T-cell (primary cell): Measurements from ENCODE around the gene NFE2. TPM values are rescaled to one million over a fixed set of nuclear protein-coding genes. Genes with fewer than 3 reads are reported as not detected.
A peak's percentile ranks its signal among the peaks of the same experiment; 100 is the strongest.
"Not testable (repeated sequence)": the region's sequence is repeated elsewhere in the genome, so short reads cannot be mapped to it uniquely, and the experiment has no call there.

Experiments used
- ATAC-seq, 4 experiments: fragments of 200-7000 bp in 3 of 4; fragments of 150-1000 bp in 1 of 4; cut with Tn5 transposase; replicated peaks in 1 of 4; 1 replicate in 3 of 4; 2 replicates in 1 of 4; pipeline ENCODE4 v1.10.0; 2021; ENCODE audit warnings: moderate library complexity in 3 of 4, mild to moderate bottlenecking in 2 of 4, moderate number of reproducible peaks in 1 of 4
- CTCF ChIA-PET, 2 donors: fragments of 300-600 bp; sonication (Branson Sonifier 250); formaldehyde crosslinking; loops; one replicate each; lab custom pipeline; 2022; ENCODE audit warnings: antibody characterized with exemption in 2 of 2; lab: Charles Lee
- POLR2A ChIA-PET, 2 donors: fragments of 300-600 bp; sonication (Branson Sonifier 250); formaldehyde crosslinking; loops; one replicate each; lab custom pipeline; 2022; ENCODE audit warnings: antibody characterized with exemption in 2 of 2; lab: Charles Lee
- DNase-seq, 35 experiments: peaks; one replicate each; pipeline versions ENCODE4 v3.0.0 to v3.0.0-alpha.2; 2013 to 2023
- H3K27ac ChIP-seq: one replicate; pipeline ENCODE4 v1.5.1; 2013; ENCODE audit warnings: low read length
- H3K27me3 ChIP-seq, 2 experiments: replicated peaks in 1 of 2; 1 replicate in 1 of 2; 2 replicates in 1 of 2; pipeline versions ENCODE4 v1.6.1 to v1.7.0; 2013; ENCODE audit warnings: low read length in 1 of 2, mixed read lengths in 1 of 2; ENCODE audit not compliant: control insufficient read depth in 2 of 2, insufficient read depth in 2 of 2; ENCODE audit errors: extremely low read depth in 1 of 2
- H3K36me3 ChIP-seq, 2 donors: 1 replicate in 1 of 2; 2 replicates in 1 of 2; pipeline versions ENCODE4 v1.6.1 to v1.7.0; 2013; ENCODE audit warnings: low read length in 1 of 2; ENCODE audit not compliant: control insufficient read depth in 2 of 2, insufficient read depth in 1 of 2; ENCODE audit errors: extremely low read depth in 1 of 2
- H3K4me1 ChIP-seq, 2 experiments: 1 replicate in 1 of 2; 2 replicates in 1 of 2; pipeline versions ENCODE4 v1.6.1 to v1.7.0; 2013; ENCODE audit warnings: low read length in 2 of 2, mixed read lengths in 1 of 2; ENCODE audit not compliant: insufficient read depth in 2 of 2, control insufficient read depth in 1 of 2; ENCODE audit errors: extremely low read depth in 1 of 2
- H3K4me3 ChIP-seq, 2 donors: 1 replicate in 1 of 2; 2 replicates in 1 of 2; pipeline versions ENCODE4 v1.5.1 to v1.7.0; 2013; ENCODE audit warnings: mild to moderate bottlenecking in 2 of 2, low read length in 1 of 2, moderate library complexity in 1 of 2; ENCODE audit not compliant: control insufficient read depth in 1 of 2; ENCODE audit errors: extremely low read depth in 1 of 2
- H3K9me3 ChIP-seq: 2 replicates; pipeline ENCODE4 v1.7.0; 2013
- H3K27ac Mint-ChIP-seq, 2 donors: one replicate each; pipeline ENCODE4 v1.8.0; 2020 to 2021; ENCODE audit warnings: mild to moderate bottlenecking in 2 of 2, mixed read lengths in 2 of 2
- H3K27me3 Mint-ChIP-seq, 2 donors: one replicate each; pipeline ENCODE4 v1.8.0; 2021 to 2022; ENCODE audit warnings: mixed read lengths in 2 of 2
- H3K36me3 Mint-ChIP-seq: one replicate; pipeline ENCODE4 v1.8.0; 2021; ENCODE audit warnings: mixed read lengths
- H3K4me1 Mint-ChIP-seq, 3 donors: one replicate each; pipeline ENCODE4 v1.8.0; 2020 to 2022; ENCODE audit warnings: mixed read lengths in 3 of 3, mild to moderate bottlenecking in 1 of 3
- H3K4me3 Mint-ChIP-seq, 3 donors: one replicate each; pipeline ENCODE4 v1.8.0; 2020 to 2022; ENCODE audit warnings: mild to moderate bottlenecking in 3 of 3, mixed read lengths in 3 of 3, moderate library complexity in 3 of 3
- H3K9me3 Mint-ChIP-seq, 3 donors: one replicate each; pipeline ENCODE4 v1.8.0; 2020 to 2022; ENCODE audit warnings: mixed read lengths in 3 of 3
- WGBS: methylation state at CpG from one replicate; pipeline ENCODE4 v1.1.5; 2013; ENCODE audit warnings: missing lambda C conversion rate; ENCODE audit not compliant: insufficient coverage; 5-methylcytosine and 5-hydroxymethylcytosine counted together
- total RNA-seq, 35 experiments: library from RNA in 6 of 35; stranded (reverse) in 6 of 35; fragments of 120-200 nt in 1 of 35; gene quantifications; one replicate each; pipeline versions ENCODE4 v1.2.1 to v1.2.4 and lab custom pipeline; 2013 to 2026

Gene NFE2
- total RNA-seq, 5 donors from 2014 or later (not counting 1 experiment from before 2014, with no cell fraction given) = 0.58 to 1.5 (median 0.95) TPM

DNA sequence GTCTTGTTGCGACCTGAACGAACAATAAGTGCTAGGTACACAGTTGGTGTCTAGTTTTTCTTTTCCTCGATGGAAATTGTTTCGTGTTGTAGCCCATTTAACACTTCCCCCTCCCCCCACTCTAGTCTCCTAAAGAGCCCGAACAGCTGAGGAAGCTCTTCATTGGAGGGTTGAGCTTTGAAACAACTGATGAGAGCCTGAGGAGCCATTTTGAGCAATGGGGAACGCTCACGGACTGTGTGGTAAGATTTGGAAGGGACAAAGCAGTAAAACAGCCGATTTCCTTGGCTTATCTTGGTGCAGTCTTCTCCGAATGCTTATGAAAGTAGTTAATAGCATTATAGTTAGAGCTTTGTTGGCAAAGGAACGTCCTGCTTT is 19.6 kb downstream of the NFE2 start:
- peaks cover 0 to 46% of the 10 kb centered on the region in 2 donors for H3K36me3 ChIP-seq
- not testable (repeated sequence) for H3K9me3 Mint-ChIP-seq, H3K9me3 ChIP-seq, H3K27me3 Mint-ChIP-seq, H3K4me3 Mint-ChIP-seq, H3K27ac Mint-ChIP-seq, H3K27me3 ChIP-seq, ATAC-seq
- ChIA-PET CTCF (interaction anchor here (0.5 to 3.2 kb wide), 7 partner anchors 10 to 87 kb away, joined by 3 to 68 read pairs (median 4); partner anchors contain the start of gene COPZ1 (in 1 of the 2)), POLR2A (interaction anchor here (0.5 to 2.9 kb wide), 5 partner anchors 9 to 662 kb away, joined by 3 to 39 read pairs (median 16); partner anchors contain the start of gene COPZ1 (in 2 of the 2))
- H3K4me1 ChIP-seq = peaks cover 35 to 54% of the 10 kb centered on the region in 2 experiments
- peak overlapping the region; percentile 89 for H3K27ac ChIP-seq
- peak in 1 of 35 experiments; percentile 13 for DNase-seq
- Mint-ChIP-seq H3K4me1 (peaks cover 6 to 56% (median 12%) of the 10 kb centered on the region in 3 donors), H3K36me3 (peaks cover 11% of the 10 kb centered on the region)
- peak overlapping the region; percentile 78 for H3K4me3 ChIP-seq
- WGBS = 0% methylated on average over 3 of the region's 10 CpGs

DNA sequence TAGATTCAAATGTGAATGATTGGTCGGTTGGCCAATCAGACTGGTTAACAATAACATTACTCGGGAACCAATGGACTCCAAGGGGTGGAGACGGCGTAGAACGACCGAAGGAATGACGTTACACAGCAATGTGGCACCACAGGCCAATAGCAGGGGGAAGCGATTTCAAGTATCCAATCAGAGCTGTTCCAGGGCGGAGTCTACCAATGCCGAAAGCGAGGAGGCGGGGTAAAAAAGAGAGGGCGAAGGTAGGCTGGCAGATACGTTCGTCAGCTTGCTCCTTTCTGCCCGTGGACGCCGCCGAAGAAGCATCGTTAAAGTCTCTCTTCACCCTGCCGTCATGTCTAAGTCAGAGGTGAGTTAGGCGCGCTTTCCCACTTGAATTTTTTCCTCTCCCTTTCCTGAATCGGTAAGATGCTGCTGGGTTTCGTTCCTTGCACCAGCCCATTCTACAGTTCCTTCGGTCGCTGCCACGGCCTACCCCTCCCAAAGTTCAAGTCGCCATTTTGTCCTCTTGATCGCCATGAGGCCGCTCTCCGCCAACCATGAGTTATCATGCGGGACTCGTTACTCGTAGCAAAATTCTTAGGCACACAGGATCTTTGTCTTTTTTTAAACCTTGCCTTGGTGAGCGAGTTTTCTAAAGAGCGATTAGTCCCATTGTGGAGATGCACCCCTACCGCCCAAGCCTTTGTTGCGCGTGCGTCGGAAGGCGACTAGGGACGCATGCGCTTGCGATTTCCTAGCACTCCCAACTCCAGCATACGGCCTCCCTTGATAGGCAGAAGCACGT is 20.2 kb downstream of the NFE2 start, which contains the start of gene HNRNPA1:
Gene HNRNPA1, plus strand, starts transcription at position 259 of the 793 bp plus-strand sequence. Its CDS starts 82 bp downstream, at position 341.
- no peaks in the 10 kb centered on the region for H3K27me3 ChIP-seq
- H3K9me3 ChIP-seq = no peaks in the 10 kb centered on the region
- H3K4me3 Mint-ChIP-seq = no peak within 1 kb of the TSS
- peaks cover 35 to 51% of the 10 kb centered on the region in 2 experiments for H3K4me1 ChIP-seq
- ATAC-seq (peak; percentile 84 to 88 (median 86)), DNase-seq (peak; percentile 79 to 99 (median 95))
- H3K27ac ChIP-seq = peak within 1 kb of the TSS; percentile 98
- peaks cover 12 to 55% (median 18%) of the 10 kb centered on the region in 3 donors for H3K4me1 Mint-ChIP-seq
- H3K4me3 ChIP-seq = peak within 1 kb of the TSS; percentile 78 to 87
- WGBS = under 1% methylated on average over 40 of the region's 48 CpGs
- H3K27ac Mint-ChIP-seq = no peak within 1 kb of the TSS
- CTCF ChIA-PET = interaction anchor here (0.6 to 3.2 kb wide), 11 partner anchors 11 to 133 kb away, joined by 3 to 68 read pairs (median 4); partner anchors contain the start of gene COPZ1 (in 1 of the 2)
- H3K36me3 Mint-ChIP-seq = peaks cover 7% of the 10 kb centered on the region
- POLR2A ChIA-PET = interaction anchor here (0.6 to 2.9 kb wide), 12 partner anchors 8 to 780 kb away, joined by 3 to 39 read pairs (median 3); partner anchors contain the start of genes COPZ1 (in 2 of the 2) and TARBP2 (in 1 of the 2)
- peaks cover 0 to 40% of the 10 kb centered on the region in 2 donors for H3K36me3 ChIP-seq
- H3K9me3 Mint-ChIP-seq = no peaks in the 10 kb centered on the region
- no peaks in the 10 kb centered on the region for H3K27me3 Mint-ChIP-seq

DNA sequence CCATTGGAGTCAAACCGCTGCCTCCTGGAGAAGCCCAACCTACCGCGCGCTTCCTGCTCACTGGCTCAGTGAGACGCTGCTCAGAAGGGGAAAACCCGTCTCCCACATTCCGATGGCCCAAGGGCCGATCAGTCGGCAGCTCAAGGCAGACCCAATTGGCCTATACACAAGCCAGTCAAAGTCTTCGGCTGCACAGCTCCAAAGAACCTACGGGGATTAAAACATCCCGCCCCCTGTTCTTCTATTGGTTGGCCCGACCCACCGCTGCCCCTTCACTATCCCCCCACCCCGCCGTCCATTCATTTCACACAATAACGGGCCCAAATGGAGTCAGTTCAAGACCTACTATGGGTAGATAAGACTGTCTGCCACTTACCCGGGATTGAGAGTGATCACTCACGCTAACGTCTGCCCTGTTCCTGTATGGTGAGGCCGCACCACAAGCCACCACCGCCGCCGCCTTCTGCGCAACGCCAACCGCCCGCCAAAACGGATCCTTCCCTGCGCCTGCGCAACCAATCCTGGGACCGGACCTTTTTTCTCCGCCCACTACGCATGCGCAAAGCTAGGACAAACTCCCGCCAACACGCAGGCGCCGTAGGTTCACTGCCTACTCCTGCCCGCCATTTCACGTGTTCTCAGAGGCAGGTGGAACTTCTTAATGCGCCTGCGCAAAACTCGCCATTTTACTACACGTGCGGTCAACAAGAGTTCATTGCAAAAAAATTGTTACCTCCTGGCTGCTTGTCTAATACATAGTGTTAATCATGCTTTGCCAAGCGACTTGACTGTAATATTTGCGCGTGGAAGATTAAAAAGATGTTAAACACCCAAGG is 21.0 kb downstream of the NFE2 start, which contains the start of gene CBX5:
Gene CBX5, minus strand, starts transcription at position 491 of the 836 bp plus-strand sequence. CDS start 22,472 bp downstream, outside the sequence.
- no peaks in the 10 kb centered on the region for H3K9me3 Mint-ChIP-seq
- H3K27me3 ChIP-seq = no peaks in the 10 kb centered on the region
- H3K36me3 ChIP-seq = peaks cover 0 to 33% of the 10 kb centered on the region in 2 donors
- no peaks in the 10 kb centered on the region for H3K27me3 Mint-ChIP-seq
- ChIA-PET CTCF (interaction anchor here (0.5 to 3.2 kb wide), 10 partner anchors 12 to 523 kb away, joined by 3 to 68 read pairs (median 6); partner anchors contain the start of gene COPZ1 (in 1 of the 2)), POLR2A (interaction anchor here (0.6 to 2.9 kb wide), 11 partner anchors 10 to 779 kb away, joined by 3 to 39 read pairs (median 3); partner anchors contain the start of genes COPZ1 (in 2 of the 2) and TARBP2 (in 1 of the 2))
- H3K36me3 Mint-ChIP-seq = no peaks in the 10 kb centered on the region
- H3K4me1 Mint-ChIP-seq = peaks cover 20 to 51% (median 24%) of the 10 kb centered on the region in 3 donors
- WGBS = under 1% methylated on average over 46 of the region's 49 CpGs
- ATAC-seq (peak; percentile 71 to 74 (median 72)), DNase-seq (peak; percentile 98 to 100 (median 99))
- H3K4me3 Mint-ChIP-seq = no peak within 1 kb of the TSS
- H3K9me3 ChIP-seq = no peaks in the 10 kb centered on the region
- peak within 1 kb of the TSS; percentile 98 for H3K27ac ChIP-seq
- peaks cover 35 to 48% of the 10 kb centered on the region in 2 experiments for H3K4me1 ChIP-seq
- no peak within 1 kb of the TSS for H3K27ac Mint-ChIP-seq
- H3K4me3 ChIP-seq = peak within 1 kb of the TSS; percentile 78 to 87

DNA sequence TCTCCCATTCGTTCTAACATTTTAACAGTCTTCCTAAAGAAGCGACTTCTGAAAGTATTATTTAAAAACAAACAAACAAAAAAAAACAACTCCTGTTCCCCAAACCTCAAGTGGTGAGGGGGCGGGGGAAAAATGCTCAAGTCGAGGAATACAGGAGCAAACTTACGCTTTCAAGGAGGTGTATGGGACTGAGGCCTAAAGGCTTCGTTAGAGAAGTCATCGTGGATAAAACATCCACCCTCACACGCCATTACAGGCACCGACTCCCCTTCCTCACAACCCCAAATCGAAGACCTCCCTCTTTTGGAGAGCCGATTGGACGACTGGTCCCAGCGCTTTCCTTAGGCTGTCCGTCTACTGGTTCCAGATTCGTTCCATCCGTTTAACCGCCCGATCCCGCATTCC is 21.6 kb downstream of the NFE2 start:
- no peaks in the 10 kb centered on the region for H3K36me3 Mint-ChIP-seq
- Histone ChIP-seq H3K27me3 (no peaks in the 10 kb centered on the region), H3K36me3 (peaks cover 0 to 31% of the 10 kb centered on the region in 2 donors), H3K27ac (peak overlapping the region; percentile 98), H3K4me1 (peaks cover 35 to 48% of the 10 kb centered on the region in 2 experiments), H3K4me3 (peak overlapping the region; percentile 78 to 87), H3K9me3 (no peaks in the 10 kb centered on the region)
- H3K9me3 Mint-ChIP-seq = no peaks in the 10 kb centered on the region
- H3K4me3 Mint-ChIP-seq = no peak overlapping the region
- ATAC-seq = no peak
- H3K27ac Mint-ChIP-seq = no peak overlapping the region
- H3K27me3 Mint-ChIP-seq = no peaks in the 10 kb centered on the region
- ChIA-PET POLR2A (interaction anchor here (2.5 to 2.9 kb wide), 3 partner anchors 46 to 80 kb away, joined by 16 to 39 read pairs (median 18); partner anchors contain the start of gene COPZ1 (in 2 of the 2)), CTCF (interaction anchor here (0.5 to 3.2 kb wide), 8 partner anchors 13 to 522 kb away, joined by 3 to 68 read pairs (median 7); partner anchors contain the start of gene COPZ1 (in 1 of the 2))
- peaks cover 27 to 49% (median 27%) of the 10 kb centered on the region in 3 donors for H3K4me1 Mint-ChIP-seq
- 0% methylated on average over 11 of the region's 19 CpGs for WGBS
- DNase-seq = no peak

DNA sequence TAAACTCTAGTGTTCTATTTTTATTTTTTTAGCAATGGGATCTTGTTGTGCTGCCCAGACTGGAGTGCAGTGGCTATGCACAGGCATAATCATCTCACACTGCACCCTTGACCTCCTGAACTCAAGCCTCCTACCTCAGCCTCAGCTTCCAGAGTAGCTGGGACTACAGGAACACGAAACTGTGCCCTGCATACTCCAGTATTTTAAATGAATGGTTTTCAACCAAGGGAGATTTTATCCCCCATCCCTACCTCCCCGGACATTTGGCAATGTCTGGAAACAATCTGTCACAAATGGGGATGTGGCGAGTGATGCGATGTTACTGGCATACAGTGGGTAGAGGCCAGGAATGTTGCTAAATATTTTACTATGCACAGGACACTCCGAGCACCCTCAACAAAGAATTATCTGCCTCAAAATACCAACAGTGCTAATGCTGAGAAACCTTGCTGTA is 23.0 kb downstream of the NFE2 start:
- no peak overlapping the region for H3K4me3 Mint-ChIP-seq
- 20% methylated on average over 1 of the region's 5 CpGs for WGBS
- POLR2A ChIA-PET = interaction anchor here (0.5 kb wide), 2 partner anchors 57 to 91 kb away, joined by 3 to 8 read pairs; no protein-coding TSS in a partner anchor
- ATAC-seq = no peak
- Histone ChIP-seq H3K9me3 (no peaks in the 10 kb centered on the region), H3K4me3 (no peak overlapping the region), H3K36me3 (peaks cover 0 to 29% of the 10 kb centered on the region in 2 donors), H3K27ac (peak overlapping the region; percentile 98), H3K4me1 (peaks cover 22 to 35% of the 10 kb centered on the region in 2 experiments), H3K27me3 (no peaks in the 10 kb centered on the region)
- peaks cover 9% of the 10 kb centered on the region for H3K36me3 Mint-ChIP-seq
- no peaks in the 10 kb centered on the region for H3K9me3 Mint-ChIP-seq
- no peaks in the 10 kb centered on the region for H3K27me3 Mint-ChIP-seq
- peaks cover 31 to 43% (median 36%) of the 10 kb centered on the region in 3 donors for H3K4me1 Mint-ChIP-seq
- no peak for DNase-seq
- CTCF ChIA-PET = no interaction called here
- no peak overlapping the region for H3K27ac Mint-ChIP-seq
